Measurements from ENCODE around the gene LZTS2.

The LZTS2 gene

DNA sequence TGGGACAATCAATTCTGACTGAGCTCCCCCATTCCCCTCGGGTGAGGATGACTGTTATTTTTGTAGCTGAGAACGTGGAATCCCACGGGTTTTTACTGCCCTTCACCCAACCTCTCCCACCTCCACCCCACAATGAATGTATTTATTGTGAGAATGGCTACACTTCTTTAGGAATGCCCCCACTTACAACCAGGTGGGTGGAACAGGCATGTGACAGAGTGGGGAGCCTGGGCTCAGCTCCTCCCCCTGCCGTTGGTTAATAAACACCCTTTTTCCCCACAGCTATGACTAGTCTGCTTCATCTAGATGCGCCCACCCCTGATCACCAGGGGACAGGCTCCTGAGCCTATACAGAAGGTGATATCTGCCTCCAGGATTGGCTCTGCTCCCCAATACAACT is 14.3 kb upstream of the LZTS2 start:
- Histone ChIP-seq H3K36me3 (ENCODE audit: control insufficient read depth, low read length) (peaks cover 33% of the 10 kb centered on the region), H3K27me3 (ENCODE audit: control insufficient read depth, low read length) (no peaks in the 10 kb centered on the region), H3K9me2 (replicated peaks; ENCODE audit: control insufficient read depth, low read length) (no peaks in the 10 kb centered on the region), H3K79me2 (ENCODE audit: control insufficient read depth, low read length) (peaks cover 49% of the 10 kb centered on the region), H3K9me3 (ENCODE audit: control insufficient read depth, insufficient read depth, low read length) (no peaks in the 10 kb centered on the region), H3K4me3 (ENCODE audit: low read length) (no peak overlapping the region), H3F3A (ENCODE audit: control insufficient read depth, insufficient read depth) (no peaks in the 10 kb centered on the region), H3K4me1 (ENCODE audit: control insufficient read depth, low read length) (peaks cover 28% of the 10 kb centered on the region), H3K4me2 (ENCODE audit: low read length) (no peak overlapping the region; the same call in 1 of the 2 replicates), H4K20me1 (ENCODE audit: control insufficient read depth, insufficient read depth, low read depth, low read length) (peaks cover 6% of the 10 kb centered on the region; the same call in 1 of the 2 replicates), H3K27ac (ENCODE audit: low read depth, low read length) (no peak overlapping the region)
- TF ChIP-seq EZH2phosphoT487 (IDR thresholded peaks at IDR 0.05; ENCODE audit: borderline replicate concordance, low read length), result no peak
- TF ChIP-seq, protein P1, sequence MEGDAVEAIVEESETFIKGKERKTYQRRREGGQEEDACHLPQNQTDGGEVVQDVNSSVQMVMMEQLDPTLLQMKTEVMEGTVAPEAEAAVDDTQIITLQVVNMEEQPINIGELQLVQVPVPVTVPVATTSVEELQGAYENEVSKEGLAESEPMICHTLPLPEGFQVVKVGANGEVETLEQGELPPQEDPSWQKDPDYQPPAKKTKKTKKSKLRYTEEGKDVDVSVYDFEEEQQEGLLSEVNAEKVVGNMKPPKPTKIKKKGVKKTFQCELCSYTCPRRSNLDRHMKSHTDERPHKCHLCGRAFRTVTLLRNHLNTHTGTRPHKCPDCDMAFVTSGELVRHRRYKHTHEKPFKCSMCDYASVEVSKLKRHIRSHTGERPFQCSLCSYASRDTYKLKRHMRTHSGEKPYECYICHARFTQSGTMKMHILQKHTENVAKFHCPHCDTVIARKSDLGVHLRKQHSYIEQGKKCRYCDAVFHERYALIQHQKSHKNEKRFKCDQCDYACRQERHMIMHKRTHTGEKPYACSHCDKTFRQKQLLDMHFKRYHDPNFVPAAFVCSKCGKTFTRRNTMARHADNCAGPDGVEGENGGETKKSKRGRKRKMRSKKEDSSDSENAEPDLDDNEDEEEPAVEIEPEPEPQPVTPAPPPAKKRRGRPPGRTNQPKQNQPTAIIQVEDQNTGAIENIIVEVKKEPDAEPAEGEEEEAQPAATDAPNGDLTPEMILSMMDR (IDR thresholded peaks at IDR 0.05; ENCODE audit: low read depth, low read length, poor library complexity, severe bottlenecking), result no peak

DNA sequence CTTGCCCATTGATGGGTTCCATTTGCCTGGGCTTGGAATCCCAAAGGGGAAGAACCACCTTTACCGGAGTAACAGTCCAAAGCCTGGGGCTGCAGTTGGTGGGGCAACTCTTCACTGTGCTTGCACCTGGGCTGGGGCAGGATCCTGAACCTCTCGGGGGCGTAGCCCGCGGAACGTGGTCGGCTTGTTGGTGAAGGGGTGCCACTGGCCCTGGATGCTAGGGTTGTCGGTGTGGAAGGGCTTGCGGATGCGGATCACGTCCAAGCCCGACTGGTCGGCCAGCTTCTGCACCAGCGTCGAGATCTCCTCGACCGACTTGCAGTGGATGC is 13.0 kb upstream of the LZTS2 start:
- H3F3A ChIP-seq (ENCODE audit: control insufficient read depth, insufficient read depth), result no peaks in the 10 kb centered on the region
- peaks cover 60% of the 10 kb centered on the region for H3K79me2 ChIP-seq (ENCODE audit: control insufficient read depth, low read length)
- H3K4me1 ChIP-seq (ENCODE audit: control insufficient read depth, low read length), result peaks cover 28% of the 10 kb centered on the region
- no peaks in the 10 kb centered on the region for H3K9me3 ChIP-seq (ENCODE audit: control insufficient read depth, insufficient read depth, low read length)
- no peaks in the 10 kb centered on the region for H3K27me3 ChIP-seq (ENCODE audit: control insufficient read depth, low read length)
- TF ChIP-seq, protein P1 (IDR thresholded peaks at IDR 0.05; ENCODE audit: low read depth, low read length, poor library complexity, severe bottlenecking), result no peak
- TF ChIP-seq EZH2phosphoT487 (IDR thresholded peaks at IDR 0.05; ENCODE audit: borderline replicate concordance, low read length), result no peak
- H4K20me1 ChIP-seq (ENCODE audit: control insufficient read depth, insufficient read depth, low read depth, low read length), result peaks cover 6% of the 10 kb centered on the region; the same call in 1 of the 2 replicates
- H3K9me2 ChIP-seq (replicated peaks; ENCODE audit: control insufficient read depth, low read length), result no peaks in the 10 kb centered on the region
- peak overlapping the region; percentile 69; the same call in 1 of the 2 replicates for H3K27ac ChIP-seq (ENCODE audit: low read depth, low read length)
- H3K4me3 ChIP-seq (ENCODE audit: low read length), result peak overlapping the region; percentile 82
- H3K36me3 ChIP-seq (ENCODE audit: control insufficient read depth, low read length), result peaks cover 40% of the 10 kb centered on the region
- peak overlapping the region; percentile 84 for H3K4me2 ChIP-seq (ENCODE audit: low read length)

DNA sequence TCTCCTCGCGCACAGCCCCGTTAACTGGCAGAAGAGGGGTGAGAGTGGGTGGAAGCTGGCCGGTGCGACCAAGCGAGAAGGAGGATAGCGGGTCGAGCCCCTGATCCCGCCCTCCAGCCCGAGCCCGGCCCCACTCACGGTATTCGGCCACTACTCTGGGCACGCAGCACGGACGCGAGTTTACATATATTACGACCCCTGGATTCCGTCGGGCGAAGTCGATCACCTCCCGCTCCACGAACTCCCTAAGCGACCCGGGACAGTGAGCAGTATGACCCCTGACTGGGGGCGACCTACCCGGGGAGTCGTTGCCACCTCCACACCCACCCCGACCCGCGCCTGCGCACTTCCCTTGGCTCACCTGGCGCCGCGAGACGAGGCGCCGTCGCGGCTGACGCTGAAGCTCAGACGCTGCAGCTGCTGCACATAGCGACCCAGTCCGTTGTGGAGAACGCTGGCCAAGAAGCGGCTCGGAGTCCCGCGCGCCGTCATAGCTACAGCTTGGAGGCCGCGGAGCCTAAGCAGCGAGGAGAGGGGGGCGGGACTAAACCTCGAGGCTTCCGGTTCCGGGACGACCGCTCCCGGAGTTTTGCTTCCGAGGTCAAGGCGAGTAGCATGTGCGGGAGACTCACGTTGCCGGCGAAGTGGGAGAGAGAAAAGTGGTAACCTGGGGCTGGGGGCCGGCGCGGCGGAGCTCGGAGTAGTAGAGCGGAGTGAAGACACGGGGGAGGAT is 12.5 kb upstream of the LZTS2 start, which contains the start of the genes MRPL43 and TWNK:
Gene MRPL43, minus strand, starts transcription at position 546 of the 733 bp plus-strand sequence. Its CDS starts 54 bp downstream, at position 492.
Gene TWNK, plus strand, starts transcription at position 592 of the 733 bp plus-strand sequence. CDS start 668 bp downstream, outside the sequence.
- Histone ChIP-seq H3K79me2 (ENCODE audit: control insufficient read depth, low read length) (peaks cover 60% of the 10 kb centered on the region), H3K27me3 (ENCODE audit: control insufficient read depth, low read length) (no peaks in the 10 kb centered on the region), H3K9me2 (replicated peaks; ENCODE audit: control insufficient read depth, low read length) (no peaks in the 10 kb centered on the region), H4K20me1 (ENCODE audit: control insufficient read depth, insufficient read depth, low read depth, low read length) (peaks cover 6% of the 10 kb centered on the region; the same call in 1 of the 2 replicates), H3K36me3 (ENCODE audit: control insufficient read depth, low read length) (peaks cover 40% of the 10 kb centered on the region), H3K4me1 (ENCODE audit: control insufficient read depth, low read length) (peaks cover 28% of the 10 kb centered on the region), H3K4me2 (ENCODE audit: low read length) (peak within 1 kb of the TSS; percentile 84), H3K9me3 (ENCODE audit: control insufficient read depth, insufficient read depth, low read length) (no peaks in the 10 kb centered on the region), H3K4me3 (ENCODE audit: low read length) (peak within 1 kb of the TSS; percentile 82), H3F3A (ENCODE audit: control insufficient read depth, insufficient read depth) (no peaks in the 10 kb centered on the region), H3K27ac (ENCODE audit: low read depth, low read length) (peak within 1 kb of the TSS; percentile 69)
- TF ChIP-seq, protein P1 (IDR thresholded peaks at IDR 0.05; ENCODE audit: low read depth, low read length, poor library complexity, severe bottlenecking), result no peak
- no peak for TF ChIP-seq EZH2phosphoT487 (IDR thresholded peaks at IDR 0.05; ENCODE audit: borderline replicate concordance, low read length)

All from DOHH2 (cell line).